ENCODE data around the gene IL17C. TPM values are rescaled to one million over a fixed set of nuclear protein-coding genes. Genes with fewer than 3 reads are reported as not detected.

IL17C gene
- total and polyA plus RNA-seq, 10 of the 15 experiments (the other 5 are each of a cell fraction or from before 2014, with no cell fraction given) = not detected

GRCh38 chr16:88651276-88651988 lies 13.1 kb downstream of the IL17C start (continued):
- TF ChIP-seq HSF1 (IDR thresholded peaks at IDR 0.05; ENCODE audit: low read depth, low read length) (no peak), CHD2 (IDR thresholded peaks at IDR 0.05; ENCODE audit: borderline replicate concordance, low read depth, low read length) (peak; percentile 80; the same call in 1 of the 2 replicates), RAD21 (IDR thresholded peaks at IDR 0.05; ENCODE audit: insufficient read depth, low read depth, low read length) (no peak), BCL3 (IDR thresholded peaks at IDR 0.05; ENCODE audit: borderline replicate concordance, insufficient read depth, low read depth, low read length, poor library complexity, severe bottlenecking) (peak; percentile 86), RAD51 (IDR thresholded peaks at IDR 0.05) (no peak; the same call in 1 of the 2 replicates), SMAD5 (IDR thresholded peaks at IDR 0.05; ENCODE audit: low read depth) (no peak; the same call in 1 of the 2 replicates), ZNF274 (IDR thresholded peaks at IDR 0.05; ENCODE audit: insufficient read depth, insufficient read length) (no peak), CBX3 (IDR thresholded peaks at IDR 0.05; ENCODE audit: borderline replicate concordance, low read depth) (no peak), NR2F1 (conservative IDR thresholded peaks at IDR 0.05) (peak; percentile 80), ATF7 (IDR thresholded peaks at IDR 0.05; ENCODE audit: low read depth) (peak; percentile 71; the same call in 1 of the 2 replicates), SP1 (IDR thresholded peaks at IDR 0.05; ENCODE audit: low read depth, low read length) (peak; percentile 82), MYB (IDR thresholded peaks at IDR 0.05; ENCODE audit: borderline replicate concordance, low read depth, low read length) (no peak), CHD4 (IDR thresholded peaks at IDR 0.05) (no peak), STAT1 (conservative IDR thresholded peaks at IDR 0.05) (0 out of 2 replicates have a peak, but pooled peaks have one; percentile 75), ESRRA (IDR thresholded peaks at IDR 0.05; ENCODE audit: low read length) (0 out of 2 replicates have a peak, but pooled peaks have one; percentile 42), TCF3 (IDR thresholded peaks at IDR 0.05; ENCODE audit: borderline replicate concordance, insufficient read depth, low read depth, low read length) (peak; percentile 66), ZNF207 (IDR thresholded peaks at IDR 0.05; ENCODE audit: borderline replicate concordance) (peak; percentile 82), NR2C1 (IDR thresholded peaks at IDR 0.05) (peak; percentile 42; the same call in 1 of the 2 replicates), NFYA (IDR thresholded peaks at IDR 0.05; ENCODE audit: borderline replicate concordance, low read depth, low read length) (no peak), TCF7 (IDR thresholded peaks at IDR 0.05; ENCODE audit: borderline replicate concordance) (no peak), RELA (IDR thresholded peaks at IDR 0.05; ENCODE audit: borderline replicate concordance, partially characterized antibody) (peak; percentile 63), IRF4 (IDR thresholded peaks at IDR 0.05; ENCODE audit: low read depth, low read length) (peak; percentile 52; the same call in 1 of the 2 replicates), RBBP5 (conservative IDR thresholded peaks at IDR 0.05) (no peak), RFX5 (IDR thresholded peaks at IDR 0.05; ENCODE audit: low read depth, low read length) (0 out of 2 replicates have a peak, but pooled peaks have one; percentile 25), FOS (IDR thresholded peaks at IDR 0.05; ENCODE audit: borderline replicate concordance, extremely low read depth, insufficient read length) (no peak), SREBF2 (IDR thresholded peaks at IDR 0.05; ENCODE audit: low read length) (no peak), TBL1XR1 (IDR thresholded peaks at IDR 0.05; ENCODE audit: low read depth, low read length) (no peak; the same call in 1 of the 2 replicates), SRF (IDR thresholded peaks at IDR 0.05; ENCODE audit: low read depth in 2 of 2, low read length in 2 of 2) (no peak)
- TF ChIP-seq, protein P1, sequence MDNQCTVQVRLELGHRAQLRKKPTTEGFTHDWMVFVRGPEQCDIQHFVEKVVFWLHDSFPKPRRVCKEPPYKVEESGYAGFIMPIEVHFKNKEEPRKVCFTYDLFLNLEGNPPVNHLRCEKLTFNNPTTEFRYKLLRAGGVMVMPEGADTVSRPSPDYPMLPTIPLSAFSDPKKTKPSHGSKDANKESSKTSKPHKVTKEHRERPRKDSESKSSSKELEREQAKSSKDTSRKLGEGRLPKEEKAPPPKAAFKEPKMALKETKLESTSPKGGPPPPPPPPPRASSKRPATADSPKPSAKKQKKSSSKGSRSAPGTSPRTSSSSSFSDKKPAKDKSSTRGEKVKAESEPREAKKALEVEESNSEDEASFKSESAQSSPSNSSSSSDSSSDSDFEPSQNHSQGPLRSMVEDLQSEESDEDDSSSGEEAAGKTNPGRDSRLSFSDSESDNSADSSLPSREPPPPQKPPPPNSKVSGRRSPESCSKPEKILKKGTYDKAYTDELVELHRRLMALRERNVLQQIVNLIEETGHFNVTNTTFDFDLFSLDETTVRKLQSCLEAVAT (IDR thresholded peaks at IDR 0.05) = peak; percentile 64; the same call in 1 of the 2 replicates
